ENCODE measurements around the gene KIAA0232.
"Not testable (repeated sequence)": the region's sequence is repeated elsewhere in the genome, so short reads cannot be mapped to it uniquely, and the experiment has no call there.

The KIAA0232 gene

DNA sequence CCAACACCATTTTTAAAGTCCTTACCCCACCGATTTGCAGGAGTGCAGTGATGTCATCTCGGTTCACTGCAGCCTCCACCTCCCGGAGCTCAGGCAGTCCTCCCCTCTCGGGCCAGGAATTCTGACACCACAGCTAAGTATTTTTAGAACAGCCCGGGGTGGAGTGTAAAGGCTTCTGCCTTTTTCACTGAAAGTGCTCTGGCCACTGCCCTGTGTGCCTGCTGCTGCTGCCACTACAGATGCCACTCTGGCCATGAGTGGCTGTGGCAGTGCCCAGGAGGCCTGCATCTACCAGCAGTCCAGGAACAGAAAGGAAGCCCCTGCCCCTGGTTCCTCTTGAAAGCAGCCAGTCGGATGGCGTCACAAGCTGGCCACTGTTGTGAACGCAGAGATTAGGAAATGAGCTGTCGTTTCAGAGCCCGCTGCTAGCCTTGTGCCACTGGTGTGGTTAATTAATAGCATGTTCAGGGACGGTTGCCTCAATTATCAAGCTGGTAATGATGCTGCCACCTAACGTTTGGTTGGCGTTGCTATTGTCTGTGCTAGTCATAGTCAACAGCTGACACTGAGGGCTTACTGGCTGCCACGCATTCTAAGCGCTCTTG is 103.5 kb downstream of the KIAA0232 start:
- H3K27ac ChIP-seq (ENCODE audit: low read depth, low read length, severe bottlenecking): peak overlapping the region; percentile 16

GRCh38 chr4:6886886-6887285 is 104.4 kb downstream of the KIAA0232 start:
- peaks cover 15% of the 10 kb centered on the region for H3K4me1 ChIP-seq (ENCODE audit: control insufficient read depth, insufficient read depth, low read length, poor library complexity, severe bottlenecking)
- H3K36me3 ChIP-seq (ENCODE audit: control insufficient read depth, insufficient read depth, low read length): peaks cover 22% of the 10 kb centered on the region
- 87 to 100% methylated on average over 8 of the region's 10 CpGs for WGBS, 2 experiments (ENCODE audit: insufficient coverage in 2 of 2)
- no peak overlapping the region for H3K27ac ChIP-seq (ENCODE audit: low read depth, low read length, severe bottlenecking)
- peaks cover 14% of the 10 kb centered on the region for H3K9me3 ChIP-seq (ENCODE audit: control insufficient read depth, low read length)
- H3K4me3 ChIP-seq (ENCODE audit: extremely low read depth, insufficient read depth, low read length, poor library complexity, severe bottlenecking): no peak overlapping the region

More for the DNA sequence above, 103.5 kb downstream of the KIAA0232 start:
- Histone ChIP-seq H3K9me3 (ENCODE audit: control insufficient read depth, low read length) (peaks cover 13% of the 10 kb centered on the region), H3K4me1 (ENCODE audit: control insufficient read depth, insufficient read depth, low read length, poor library complexity, severe bottlenecking) (peaks cover 14% of the 10 kb centered on the region), H3K4me3 (ENCODE audit: extremely low read depth, insufficient read depth, low read length, poor library complexity, severe bottlenecking) (no peak overlapping the region), H3K36me3 (ENCODE audit: control insufficient read depth, insufficient read depth, low read length) (peaks cover 30% of the 10 kb centered on the region)
- WGBS, 2 experiments (ENCODE audit: insufficient coverage in 2 of 2): 79 to 89% methylated on average over 10 of the region's 15 CpGs

- peaks cover 23% of the 10 kb centered on the region for H3K4me1 ChIP-seq (ENCODE audit: control insufficient read depth, insufficient read depth, low read length, poor library complexity, severe bottlenecking)
- peak overlapping the region; percentile 49 for H3K27ac ChIP-seq (ENCODE audit: low read depth, low read length, severe bottlenecking)
- peaks cover 13% of the 10 kb centered on the region for H3K36me3 ChIP-seq (ENCODE audit: control insufficient read depth, insufficient read depth, low read length)
- no peak overlapping the region for H3K4me3 ChIP-seq (ENCODE audit: extremely low read depth, insufficient read depth, low read length, poor library complexity, severe bottlenecking)
- peaks cover 14% of the 10 kb centered on the region for H3K9me3 ChIP-seq (ENCODE audit: control insufficient read depth, low read length)
- 83 to 91% methylated on average over 16 to 18 of the region's 21 CpGs for WGBS, 2 experiments (ENCODE audit: insufficient coverage in 2 of 2)
Observed at GRCh38 chr4:6887591-6888371, 105.3 kb downstream of the KIAA0232 start.

GRCh38 chr4:6888506-6889071 is 106.1 kb downstream of the KIAA0232 start:
- Histone ChIP-seq H3K9me3 (ENCODE audit: control insufficient read depth, low read length) (peaks cover 14% of the 10 kb centered on the region), H3K4me1 (ENCODE audit: control insufficient read depth, insufficient read depth, low read length, poor library complexity, severe bottlenecking) (peaks cover 23% of the 10 kb centered on the region), H3K27ac (ENCODE audit: low read depth, low read length, severe bottlenecking) (no peak overlapping the region), H3K36me3 (ENCODE audit: control insufficient read depth, insufficient read depth, low read length) (peaks cover 6% of the 10 kb centered on the region), H3K4me3 (ENCODE audit: extremely low read depth, insufficient read depth, low read length, poor library complexity, severe bottlenecking) (no peak overlapping the region)
- WGBS, 2 experiments (ENCODE audit: insufficient coverage in 2 of 2): 81 to 86% methylated on average over 10 to 11 of the region's 15 CpGs

GRCh38 chr4:6889101-6889735 is 106.7 kb downstream of the KIAA0232 start:
- Histone ChIP-seq H3K36me3 (ENCODE audit: control insufficient read depth, insufficient read depth, low read length) (peaks cover 5% of the 10 kb centered on the region), H3K27ac (ENCODE audit: low read depth, low read length, severe bottlenecking) (no peak overlapping the region), H3K4me3 (ENCODE audit: extremely low read depth, insufficient read depth, low read length, poor library complexity, severe bottlenecking) (no peak overlapping the region), H3K4me1 (ENCODE audit: control insufficient read depth, insufficient read depth, low read length, poor library complexity, severe bottlenecking) (peaks cover 23% of the 10 kb centered on the region), H3K9me3 (ENCODE audit: control insufficient read depth, low read length) (peaks cover 14% of the 10 kb centered on the region)
- WGBS, 2 experiments (ENCODE audit: insufficient coverage in 2 of 2): 93 to 97% methylated on average over 32 to 37 of the region's 37 CpGs

DNA sequence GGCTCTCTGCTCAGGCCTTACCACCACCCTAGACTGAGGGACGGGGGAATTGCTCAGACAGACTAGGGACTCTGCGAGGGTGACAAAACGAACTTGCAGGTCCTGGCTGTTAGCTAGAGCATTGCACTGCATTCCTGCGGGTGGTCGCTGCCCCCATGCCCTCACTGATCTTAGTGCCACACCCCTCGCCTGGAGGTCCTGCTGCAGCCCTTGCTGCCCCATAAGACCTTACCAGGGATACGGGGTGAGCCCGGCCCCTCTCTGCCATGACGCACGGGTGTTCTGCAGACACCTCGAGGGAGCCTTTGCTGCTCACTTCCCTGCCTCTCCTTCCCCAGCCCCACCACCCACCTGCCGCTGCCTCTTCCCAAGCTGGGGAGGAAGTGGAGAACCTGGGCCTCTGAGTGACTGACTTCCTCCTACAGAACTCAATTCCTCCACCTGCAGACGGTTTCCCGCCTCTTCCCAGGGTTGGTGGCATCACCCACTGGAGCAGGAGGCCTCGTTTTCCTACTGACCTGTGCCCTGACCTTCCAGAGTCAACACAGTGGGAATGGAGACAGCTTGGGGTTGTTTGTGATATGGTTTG is 107.3 kb downstream of the KIAA0232 start:
- WGBS, 2 experiments (ENCODE audit: insufficient coverage in 2 of 2): 84 to 94% methylated on average over 8 to 13 of the region's 15 CpGs
- Histone ChIP-seq H3K4me1 (ENCODE audit: control insufficient read depth, insufficient read depth, low read length, poor library complexity, severe bottlenecking) (peaks cover 20% of the 10 kb centered on the region), H3K36me3 (ENCODE audit: control insufficient read depth, insufficient read depth, low read length) (no peaks in the 10 kb centered on the region), H3K4me3 (ENCODE audit: extremely low read depth, insufficient read depth, low read length, poor library complexity, severe bottlenecking) (no peak overlapping the region), H3K27ac (ENCODE audit: low read depth, low read length, severe bottlenecking) (no peak overlapping the region), H3K9me3 (ENCODE audit: control insufficient read depth, low read length) (peaks cover 14% of the 10 kb centered on the region)

DNA sequence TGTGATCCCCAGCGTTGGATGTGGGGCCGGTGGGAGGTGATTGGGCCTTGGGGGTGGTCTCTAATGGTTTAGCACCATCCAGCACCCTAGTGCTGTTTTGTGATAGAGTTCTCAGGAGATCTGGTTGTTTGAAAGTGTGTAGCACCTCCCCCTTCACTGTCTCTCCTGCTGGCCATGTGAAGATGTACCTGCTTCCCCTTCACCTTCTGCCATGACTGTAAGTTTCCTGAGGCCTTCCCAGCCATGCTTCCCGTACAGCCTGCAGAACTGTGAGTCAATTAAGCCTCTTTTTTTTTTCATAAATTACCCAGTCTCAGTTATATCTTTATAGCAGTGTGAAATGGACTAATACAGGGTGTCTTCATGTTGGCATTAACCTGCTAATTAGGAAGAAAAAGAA is 107.8 kb downstream of the KIAA0232 start:
- Histone ChIP-seq H3K36me3 (ENCODE audit: control insufficient read depth, insufficient read depth, low read length) (no peaks in the 10 kb centered on the region), H3K4me3 (ENCODE audit: extremely low read depth, insufficient read depth, low read length, poor library complexity, severe bottlenecking) (no peak overlapping the region), H3K9me3 (ENCODE audit: control insufficient read depth, low read length) (peaks cover 14% of the 10 kb centered on the region), H3K27ac (ENCODE audit: low read depth, low read length, severe bottlenecking) (no peak overlapping the region), H3K4me1 (ENCODE audit: control insufficient read depth, insufficient read depth, low read length, poor library complexity, severe bottlenecking) (peaks cover 19% of the 10 kb centered on the region)
- WGBS, 2 experiments (ENCODE audit: insufficient coverage in 2 of 2): 86 to 87% methylated on average over 2 to 3 of the region's 3 CpGs

DNA sequence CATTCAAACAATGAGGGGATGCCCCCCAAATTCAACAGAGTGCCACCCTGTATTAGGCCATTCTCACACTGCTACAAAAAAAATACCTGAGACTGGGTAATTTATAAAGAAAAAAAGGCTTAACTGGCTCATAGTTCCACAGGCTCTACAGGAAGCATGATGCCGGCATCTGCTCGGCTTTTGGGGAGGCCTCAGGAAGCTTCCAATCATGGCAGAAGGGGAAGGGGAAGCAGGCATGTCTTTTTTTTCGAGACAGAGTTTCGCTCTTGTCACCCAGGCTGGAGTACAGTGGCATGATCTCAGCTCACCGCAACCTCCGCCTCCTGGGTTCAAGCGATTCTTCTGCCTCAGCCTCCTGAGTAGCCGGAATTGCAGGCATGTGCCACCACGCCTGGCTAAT is 108.4 kb downstream of the KIAA0232 start:
- H3K4me3 ChIP-seq (ENCODE audit: extremely low read depth, insufficient read depth, low read length, poor library complexity, severe bottlenecking); H3K27ac ChIP-seq (ENCODE audit: low read depth, low read length, severe bottlenecking); H3K36me3 ChIP-seq (ENCODE audit: control insufficient read depth, insufficient read depth, low read length): not testable (repeated sequence)
- H3K4me1 ChIP-seq (ENCODE audit: control insufficient read depth, insufficient read depth, low read length, poor library complexity, severe bottlenecking): peaks cover 18% of the 10 kb centered on the region
- 96 to 97% methylated on average over 5 to 9 of the region's 9 CpGs for WGBS, 2 experiments (ENCODE audit: insufficient coverage in 2 of 2)
- peaks cover 14% of the 10 kb centered on the region for H3K9me3 ChIP-seq (ENCODE audit: control insufficient read depth, low read length)

DNA sequence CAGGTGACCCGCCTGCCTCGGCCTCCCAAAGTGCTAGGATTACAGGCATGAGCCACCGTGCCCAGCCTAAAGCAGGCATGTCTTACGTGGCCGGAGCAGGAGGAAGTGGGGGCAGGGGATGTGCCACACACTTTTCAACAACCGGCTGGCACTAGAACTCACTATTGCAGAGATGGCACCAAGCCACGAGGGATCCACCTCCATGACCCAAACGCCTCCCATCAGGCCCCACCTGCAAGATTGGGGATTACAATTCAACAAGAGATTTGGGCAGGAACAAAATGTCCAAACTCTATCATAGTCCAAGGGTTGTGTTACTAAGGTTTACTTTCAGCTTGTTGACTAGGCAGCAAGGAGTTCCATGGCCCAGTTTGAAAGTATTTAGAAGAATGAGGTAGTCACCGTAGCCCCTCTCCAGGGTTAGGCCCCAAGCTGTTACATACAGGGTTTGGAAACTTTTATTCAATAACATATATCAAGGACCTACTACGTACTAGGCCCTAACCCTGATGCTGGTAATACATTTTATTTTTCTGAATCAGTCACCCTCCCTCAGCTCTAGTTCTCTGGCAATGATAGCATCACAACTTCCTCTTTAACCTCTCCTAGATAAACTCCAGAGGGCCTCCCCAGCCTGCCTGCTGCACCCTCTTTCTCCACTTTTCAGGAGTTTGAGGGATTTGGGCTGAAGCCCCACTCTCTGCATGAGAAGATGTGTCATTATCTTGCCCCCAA is 109.1 kb downstream of the KIAA0232 start:
- Histone ChIP-seq H3K4me3 (ENCODE audit: extremely low read depth, insufficient read depth, low read length, poor library complexity, severe bottlenecking) (no peak overlapping the region), H3K27ac (ENCODE audit: low read depth, low read length, severe bottlenecking) (peak overlapping the region; percentile 36), H3K36me3 (ENCODE audit: control insufficient read depth, insufficient read depth, low read length) (no peaks in the 10 kb centered on the region), H3K9me3 (ENCODE audit: control insufficient read depth, low read length) (peaks cover 14% of the 10 kb centered on the region), H3K4me1 (ENCODE audit: control insufficient read depth, insufficient read depth, low read length, poor library complexity, severe bottlenecking) (peaks cover 13% of the 10 kb centered on the region)
- 84 to 95% methylated on average over 10 of the region's 10 CpGs for WGBS, 2 experiments (ENCODE audit: insufficient coverage in 2 of 2)

All from mesodermal cell (in vitro differentiated cells).